ENCODE results near the gene TTC39B. TPM values are rescaled to one million over a fixed set of nuclear protein-coding genes. Genes with fewer than 3 reads are reported as not detected.

The TTC39B gene
- total RNA-seq, 2 donors from 2014 or later, result 2.0 to 2.3 TPM

DNA sequence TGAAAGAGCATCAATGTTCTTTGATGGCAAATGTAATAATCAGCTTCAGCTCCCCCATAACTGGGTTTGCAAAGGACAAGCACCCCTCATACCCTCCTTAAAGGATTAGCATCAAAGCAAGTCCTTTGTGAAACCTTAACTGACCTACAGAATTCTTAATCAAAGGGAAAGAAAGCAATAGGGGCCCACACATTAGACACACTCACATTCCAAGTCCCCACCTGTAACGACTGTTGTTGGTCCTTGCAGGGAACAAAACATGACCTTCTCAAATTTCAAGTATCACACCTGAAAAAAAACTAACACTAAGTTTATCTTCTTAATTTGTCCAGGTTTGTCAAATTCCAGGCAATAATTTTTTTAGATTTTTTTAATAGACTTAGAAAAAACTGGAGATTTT, 32.6 kb downstream of the TTC39B start:
- no peak for TF ChIP-seq CTCF (IDR thresholded peaks at IDR 0.05)
- Histone ChIP-seq H3K27ac (no peak overlapping the region), H3K27me3 (no peaks in the 10 kb centered on the region), H3K36me3 (no peaks in the 10 kb centered on the region), H3K4me3 (no peak overlapping the region), H3K4me1 (no peaks in the 10 kb centered on the region), H3K9me3 (no peaks in the 10 kb centered on the region)
- DNase-seq (ENCODE audit: low spot score), result no peak

- Histone ChIP-seq H3K36me3 (no peaks in the 10 kb centered on the region), H3K4me3 (no peak overlapping the region), H3K27me3 (no peaks in the 10 kb centered on the region), H3K9me3 (no peaks in the 10 kb centered on the region), H3K27ac (no peak overlapping the region), H3K4me1 (no peaks in the 10 kb centered on the region)
- no peak for DNase-seq (ENCODE audit: low spot score)
- no peak for TF ChIP-seq CTCF (IDR thresholded peaks at IDR 0.05)
These were observed 34.6 kb downstream of the TTC39B start for GRCh38 chr9:15272377-15272928.

DNA sequence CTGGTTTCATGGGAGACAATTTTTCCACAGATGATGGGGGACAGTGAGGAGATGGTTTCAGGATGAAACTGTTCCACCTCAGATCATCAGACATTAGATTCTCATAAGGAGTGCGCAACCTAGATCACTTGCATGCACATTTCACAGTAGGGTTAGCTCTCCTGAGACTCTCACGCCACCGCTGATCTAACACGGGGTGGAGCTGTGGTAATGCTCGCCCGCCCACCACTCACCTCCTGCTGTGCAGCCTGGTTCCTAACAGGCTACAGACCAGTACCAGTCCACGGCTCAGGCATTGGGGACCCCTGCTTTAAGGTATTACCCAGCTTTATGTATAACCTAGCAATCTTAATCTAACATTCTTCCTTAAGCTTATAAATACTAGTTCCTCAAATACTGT, 35.6 kb downstream of the TTC39B start:
- no peaks in the 10 kb centered on the region for H3K9me3 ChIP-seq
- TF ChIP-seq CTCF (IDR thresholded peaks at IDR 0.05), result no peak
- H3K36me3 ChIP-seq, result no peaks in the 10 kb centered on the region

GRCh38 chr9:15268782-15269181, 38.2 kb downstream of the TTC39B start:
- H3K27me3 ChIP-seq, result no peaks in the 10 kb centered on the region
- DNase-seq (ENCODE audit: low spot score), result no peak
- no peaks in the 10 kb centered on the region for H3K4me1 ChIP-seq
- no peak overlapping the region for H3K27ac ChIP-seq
- no peak overlapping the region for H3K4me3 ChIP-seq
- H3K36me3 ChIP-seq, result no peaks in the 10 kb centered on the region
- H3K9me3 ChIP-seq, result no peaks in the 10 kb centered on the region
- TF ChIP-seq CTCF (IDR thresholded peaks at IDR 0.05), result no peak

More for the DNA sequence above, 35.6 kb downstream of the TTC39B start:
- DNase-seq (ENCODE audit: low spot score), result no peak
- no peaks in the 10 kb centered on the region for H3K4me1 ChIP-seq
- H3K27me3 ChIP-seq, result no peaks in the 10 kb centered on the region
- no peak overlapping the region for H3K27ac ChIP-seq
- H3K4me3 ChIP-seq, result no peak overlapping the region

GRCh38 chr9:15268317-15268716, 38.7 kb downstream of the TTC39B start:
- no peaks in the 10 kb centered on the region for H3K36me3 ChIP-seq
- no peaks in the 10 kb centered on the region for H3K4me1 ChIP-seq
- H3K27me3 ChIP-seq, result no peaks in the 10 kb centered on the region
- no peak for DNase-seq (ENCODE audit: low spot score)
- no peak overlapping the region for H3K4me3 ChIP-seq
- no peaks in the 10 kb centered on the region for H3K9me3 ChIP-seq
- H3K27ac ChIP-seq, result no peak overlapping the region
- no peak for TF ChIP-seq CTCF (IDR thresholded peaks at IDR 0.05)

DNA sequence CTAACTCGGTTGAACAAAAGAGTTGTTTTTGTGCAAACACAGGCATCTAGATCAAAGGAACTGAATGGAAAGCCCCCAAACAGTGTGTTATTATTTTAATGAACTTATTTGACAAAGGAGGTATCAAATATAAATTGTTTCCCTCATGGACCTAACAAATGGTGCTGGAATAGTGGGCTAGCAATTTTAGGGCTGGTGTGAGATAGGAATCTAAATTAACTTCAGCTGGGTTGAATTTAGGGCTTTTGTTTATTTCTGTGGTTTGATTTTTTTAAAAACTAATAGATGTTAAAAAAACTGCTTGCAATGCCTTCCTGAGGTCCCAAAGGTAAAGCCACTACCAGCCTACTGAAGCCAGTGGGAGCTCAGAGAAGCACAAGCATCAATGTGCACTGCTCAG, 42.1 kb downstream of the TTC39B start:
- Histone ChIP-seq H3K4me1 (no peaks in the 10 kb centered on the region), H3K9me3 (no peaks in the 10 kb centered on the region), H3K36me3 (no peaks in the 10 kb centered on the region), H3K4me3 (no peak overlapping the region), H3K27me3 (no peaks in the 10 kb centered on the region), H3K27ac (no peak overlapping the region)
- no peak for DNase-seq (ENCODE audit: low spot score)
- TF ChIP-seq CTCF (IDR thresholded peaks at IDR 0.05), result no peak
